Natural killer cell treated with Interleukin-12 subunit alpha and Interleukin-12 subunit beta and Interleukin-15 and Interleukin-18, amount 100 ng/mL, for 72 hours (primary cell): Measurements from ENCODE around the gene TRMU. TPM values are rescaled to one million over a fixed set of nuclear protein-coding genes. Genes with fewer than 3 reads are reported as not detected.

Experiments used
- ATAC-seq, 2 donors: fragments of 150-1000 bp; cut with Tn5 transposase in 1 of 2; sonication (Bioruptor Pico), chemical (Tn5 transposase) in 1 of 2; 2 replicates each; pipeline ENCODE4 v1.10.0; 2021
- DNase-seq: peaks from one replicate; pipeline ENCODE4 v3.0.0; 2022; ENCODE audit warnings: low spot score
- H3K27ac Mint-ChIP-seq, 2 donors: 1 replicate in 1 of 2; 2 replicates in 1 of 2; pipeline ENCODE4 v1.8.0; 2022; ENCODE audit warnings: mixed read lengths in 2 of 2, mild to moderate bottlenecking in 1 of 2, moderate library complexity in 1 of 2
- H3K27me3 Mint-ChIP-seq, 2 donors: 1 replicate in 1 of 2; 2 replicates in 1 of 2; pipeline ENCODE4 v1.8.0; 2022; ENCODE audit warnings: mixed read lengths in 2 of 2
- H3K36me3 Mint-ChIP-seq: one replicate; pipeline ENCODE4 v1.8.0; 2022; ENCODE audit warnings: mixed read lengths
- H3K4me1 Mint-ChIP-seq, 2 donors: 1 replicate in 1 of 2; 2 replicates in 1 of 2; pipeline ENCODE4 v1.8.0; 2022; ENCODE audit warnings: low read depth in 2 of 2, mixed read lengths in 2 of 2, mild to moderate bottlenecking in 1 of 2
- H3K4me3 Mint-ChIP-seq: one replicate; pipeline ENCODE4 v1.8.0; 2022; ENCODE audit warnings: mixed read lengths
- H3K9me3 Mint-ChIP-seq: 2 replicates; pipeline ENCODE4 v1.8.0; 2022; ENCODE audit warnings: mixed read lengths
- total RNA-seq, 2 donors: library from RNA; stranded (reverse); gene quantifications; one replicate each; pipeline ENCODE4 v1.2.3, GENCODE V29; 2022

Gene TRMU
- total RNA-seq, 2 donors from 2014 or later: 72.7 to 135 TPM

DNA sequence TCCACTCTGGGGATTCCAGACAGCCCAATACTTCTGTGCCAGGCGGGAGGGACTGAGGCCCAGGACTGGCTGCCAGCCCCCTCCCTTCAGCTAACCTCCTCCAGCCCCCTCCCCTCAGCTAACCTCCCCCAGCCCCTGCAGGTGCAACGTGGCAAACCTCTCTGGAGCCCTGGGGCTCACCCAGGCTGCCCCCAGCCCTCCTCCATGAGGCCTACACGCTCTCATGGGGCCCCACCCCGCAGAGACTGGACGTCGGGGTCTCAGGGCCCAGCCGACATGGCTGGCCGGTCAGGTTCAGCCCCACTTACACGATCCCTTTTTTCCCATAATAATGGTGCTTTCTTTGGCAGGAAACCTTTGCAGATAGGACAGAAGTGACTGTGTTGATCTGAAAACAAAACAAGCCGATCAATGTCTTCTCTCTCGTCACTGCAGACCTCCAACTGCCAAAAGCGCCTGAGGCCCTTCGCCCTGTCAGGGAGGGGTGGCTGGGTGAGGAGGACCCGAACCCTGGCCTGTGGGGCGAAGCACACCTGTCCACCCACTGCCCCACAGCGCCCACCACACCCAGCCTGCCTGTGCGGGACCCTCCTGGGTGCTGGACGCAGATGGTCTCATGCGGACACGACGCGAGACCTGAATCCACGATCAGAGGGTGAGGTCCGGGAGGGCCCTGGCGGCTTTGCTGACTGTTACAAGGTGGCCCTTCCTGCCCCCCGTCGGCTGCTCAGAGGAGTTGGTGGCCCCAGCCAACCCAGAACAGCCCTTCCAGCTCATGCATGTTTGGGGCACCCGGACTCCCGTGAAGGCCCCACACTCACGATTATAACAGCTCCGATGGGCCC is 33.6 kb downstream of the TRMU start:
- Mint-ChIP-seq H3K27ac (no peak overlapping the region), H3K27me3 (no peaks in the 10 kb centered on the region), H3K36me3 (no peaks in the 10 kb centered on the region), H3K4me1 (peaks cover 38 to 55% of the 10 kb centered on the region in 2 donors), H3K4me3 (no peak overlapping the region), H3K9me3 (no peaks in the 10 kb centered on the region)
- DNase-seq (no peak), ATAC-seq (no peak)

DNA sequence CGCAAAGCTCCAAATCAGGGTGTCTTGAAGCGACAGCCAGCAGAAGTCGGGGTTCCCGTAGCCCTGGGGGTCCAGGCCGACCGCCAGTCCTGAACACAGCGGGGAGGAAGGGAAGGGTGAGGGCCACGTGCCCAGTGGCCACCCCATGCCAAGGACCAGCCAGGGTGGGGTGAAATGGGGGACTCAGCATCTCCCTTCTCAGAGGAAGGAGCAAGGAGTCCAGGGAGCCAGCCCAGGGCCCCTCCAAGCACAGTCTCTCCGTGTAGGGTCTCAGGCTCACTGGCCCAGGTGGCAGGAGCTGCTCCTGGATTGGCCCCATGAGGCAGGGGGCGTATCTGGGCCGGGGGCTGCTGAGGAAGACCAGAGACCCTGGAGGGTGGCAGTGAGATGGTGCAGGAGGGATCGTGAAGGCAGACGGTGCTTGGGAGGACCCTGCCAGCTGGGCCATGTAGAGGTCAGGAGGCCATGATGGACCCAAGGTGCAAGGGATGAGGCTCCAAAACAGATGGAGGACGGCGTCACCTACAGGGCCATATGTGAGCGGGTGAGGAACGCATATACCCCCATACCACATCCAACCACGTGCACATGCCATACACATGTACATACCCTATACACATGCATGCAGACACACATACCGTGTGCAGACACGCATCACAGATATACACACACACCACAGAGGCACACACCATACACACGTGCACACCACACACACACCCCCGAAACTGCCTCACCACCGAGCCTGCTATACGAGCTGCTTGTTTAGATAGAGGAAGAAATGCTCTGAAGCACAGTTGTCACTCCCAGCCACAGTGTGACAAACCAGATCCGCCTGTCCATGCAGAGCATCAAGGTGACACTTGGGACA is 34.4 kb downstream of the TRMU start:
- Mint-ChIP-seq H3K9me3 (no peaks in the 10 kb centered on the region), H3K36me3 (no peaks in the 10 kb centered on the region), H3K27ac (peak overlapping the region; percentile 33 to 39), H3K4me1 (peaks cover 44 to 60% of the 10 kb centered on the region in 2 donors), H3K27me3 (no peaks in the 10 kb centered on the region), H3K4me3 (no peak overlapping the region)
- ATAC-seq (peak in 1 of 2 donors; percentile 7), DNase-seq (no peak)

GRCh38 chr22:46370584-46371291 is 35.2 kb downstream of the TRMU start:
- Mint-ChIP-seq H3K4me1 (peaks cover 44 to 62% of the 10 kb centered on the region in 2 donors), H3K27ac (peak overlapping the region; percentile 33 to 39), H3K9me3 (peaks cover under 1% of the 10 kb centered on the region), H3K27me3 (peaks cover 0 to under 1% of the 10 kb centered on the region in 2 donors), H3K4me3 (peak overlapping the region; percentile 38), H3K36me3 (peaks cover 6% of the 10 kb centered on the region)
- DNase-seq (no peak), ATAC-seq (peak; percentile 17 to 29)

DNA sequence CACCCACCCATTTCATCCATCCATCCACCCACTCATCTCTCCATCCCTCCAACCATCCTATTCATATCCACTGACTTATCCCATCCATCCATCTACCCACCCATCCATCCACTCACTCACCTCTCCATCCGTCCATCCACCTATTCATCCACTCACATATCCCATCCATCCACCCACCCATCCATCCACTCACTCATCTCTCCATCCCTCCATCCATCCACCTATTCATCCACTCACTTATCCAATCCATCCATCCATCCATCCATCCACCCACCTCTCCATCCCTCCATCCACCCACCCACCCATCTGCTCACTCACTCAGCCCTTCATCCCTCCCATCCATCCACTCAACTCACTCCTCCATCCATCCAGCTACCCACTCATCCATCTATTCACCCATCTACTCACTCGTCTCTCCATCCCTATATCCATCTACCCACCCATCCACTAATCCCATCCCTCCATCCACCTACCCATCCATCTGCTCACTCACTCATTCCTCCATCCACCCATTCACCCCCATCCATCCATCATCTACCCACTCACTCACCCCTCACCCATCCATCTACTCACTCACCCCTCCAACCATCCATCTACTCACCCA is 36.2 kb downstream of the TRMU start:
- Mint-ChIP-seq H3K36me3 (peaks cover 11% of the 10 kb centered on the region), H3K4me1 (peaks cover 44 to 65% of the 10 kb centered on the region in 2 donors), H3K4me3 (peak overlapping the region; percentile 51), H3K27ac (peak overlapping the region in 1 of 2 donors; percentile 33), H3K9me3 (peaks cover 4% of the 10 kb centered on the region), H3K27me3 (peaks cover 0 to 5% of the 10 kb centered on the region in 2 donors)
- ATAC-seq (no peak), DNase-seq (no peak)

DNA sequence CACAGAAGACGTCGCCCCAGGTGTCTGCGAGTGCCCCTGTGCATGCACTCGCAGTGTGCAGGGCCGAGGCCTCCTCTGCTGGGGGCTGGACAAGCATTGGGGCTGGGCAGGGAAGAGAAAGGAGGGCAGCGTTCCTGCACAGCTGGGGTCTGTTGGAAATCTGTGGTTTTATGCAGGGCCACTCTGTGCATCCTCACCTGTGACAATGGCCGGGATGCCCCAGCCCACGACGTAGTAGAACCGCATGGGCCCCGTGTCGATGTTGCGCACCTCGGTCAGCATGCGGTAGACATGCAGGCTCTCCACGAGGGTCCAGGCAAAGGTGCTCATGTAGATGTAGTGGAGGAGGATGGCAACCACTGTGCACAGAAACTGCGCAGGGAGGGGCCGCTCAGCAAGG is 37.2 kb downstream of the TRMU start:
- DNase-seq (no peak), ATAC-seq (no peak)
- peak overlapping the region in 1 of 2 donors; percentile 63 for H3K27ac Mint-ChIP-seq
- H3K36me3 Mint-ChIP-seq: peaks cover 11% of the 10 kb centered on the region
- peaks cover 0 to 7% of the 10 kb centered on the region in 2 donors for H3K27me3 Mint-ChIP-seq
- H3K9me3 Mint-ChIP-seq: peaks cover 4% of the 10 kb centered on the region
- H3K4me3 Mint-ChIP-seq: peak overlapping the region; percentile 38
- H3K4me1 Mint-ChIP-seq: peaks cover 44 to 70% of the 10 kb centered on the region in 2 donors

GRCh38 chr22:46373159-46373558 is 37.6 kb downstream of the TRMU start:
- Mint-ChIP-seq H3K27me3 (peaks cover 0 to 7% of the 10 kb centered on the region in 2 donors), H3K4me1 (peaks cover 44 to 68% of the 10 kb centered on the region in 2 donors), H3K9me3 (peaks cover 4% of the 10 kb centered on the region), H3K4me3 (peak overlapping the region; percentile 38), H3K36me3 (peaks cover 11% of the 10 kb centered on the region), H3K27ac (peak overlapping the region in 1 of 2 donors; percentile 63)
- ATAC-seq (peak; percentile 49 to 50), DNase-seq (no peak)

DNA sequence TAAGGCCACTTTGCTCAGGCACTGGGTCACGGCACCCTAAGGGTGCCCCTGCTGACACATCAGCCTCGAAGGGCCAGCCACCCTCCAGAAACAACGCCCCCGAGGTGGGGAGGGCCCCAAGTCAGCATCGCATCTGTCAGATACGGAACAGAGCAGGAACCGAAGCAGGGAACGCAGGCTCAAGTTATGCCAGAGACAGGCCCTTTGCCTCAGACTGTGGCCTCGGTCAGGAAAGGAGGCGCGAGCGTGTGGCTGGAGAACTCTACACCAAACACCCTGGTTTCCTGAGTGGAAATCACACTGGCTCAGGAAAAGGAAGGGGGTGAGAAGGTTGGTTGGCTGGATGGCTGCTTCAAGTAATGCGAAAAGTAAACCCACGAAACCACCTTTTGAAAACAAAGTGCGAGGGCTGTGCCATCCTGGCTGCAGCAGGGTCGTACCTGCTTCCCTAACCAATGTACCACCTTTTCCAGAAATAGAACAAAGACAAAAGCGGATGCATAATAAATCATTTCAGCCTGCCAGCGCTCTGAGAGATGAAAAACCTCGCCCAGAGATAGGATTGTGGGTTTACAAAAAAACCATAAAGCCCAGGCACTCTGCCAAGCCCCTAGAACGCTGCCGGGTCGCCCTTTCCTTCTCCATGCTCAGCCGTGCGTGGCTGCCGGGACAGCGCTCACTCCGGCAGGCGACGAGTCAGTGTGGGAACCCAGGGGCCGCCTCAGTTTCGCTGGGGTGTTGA is 38.6 kb downstream of the TRMU start:
- ATAC-seq (peak; percentile 34 to 43), DNase-seq (no peak)
- Mint-ChIP-seq H3K9me3 (peaks cover 4% of the 10 kb centered on the region), H3K27ac (peak overlapping the region; percentile 23 to 43), H3K4me1 (peaks cover 44 to 69% of the 10 kb centered on the region in 2 donors), H3K4me3 (peak overlapping the region; percentile 66), H3K27me3 (peaks cover 0 to 7% of the 10 kb centered on the region in 2 donors), H3K36me3 (peaks cover 11% of the 10 kb centered on the region)

- no peak for DNase-seq
- no peak for ATAC-seq
- Mint-ChIP-seq H3K4me3 (peak overlapping the region; percentile 66), H3K9me3 (peaks cover 4% of the 10 kb centered on the region), H3K27ac (peak overlapping the region; percentile 16 to 23), H3K4me1 (peaks cover 42 to 66% of the 10 kb centered on the region in 2 donors), H3K27me3 (peaks cover 0 to 7% of the 10 kb centered on the region in 2 donors), H3K36me3 (peaks cover 11% of the 10 kb centered on the region)
These were observed 39.4 kb downstream of the TRMU start for GRCh38 chr22:46374663-46375474.

GRCh38 chr22:46376111-46376510 is 40.6 kb downstream of the TRMU start:
- peak overlapping the region in 1 of 2 donors; percentile 16 for H3K27ac Mint-ChIP-seq

DNA sequence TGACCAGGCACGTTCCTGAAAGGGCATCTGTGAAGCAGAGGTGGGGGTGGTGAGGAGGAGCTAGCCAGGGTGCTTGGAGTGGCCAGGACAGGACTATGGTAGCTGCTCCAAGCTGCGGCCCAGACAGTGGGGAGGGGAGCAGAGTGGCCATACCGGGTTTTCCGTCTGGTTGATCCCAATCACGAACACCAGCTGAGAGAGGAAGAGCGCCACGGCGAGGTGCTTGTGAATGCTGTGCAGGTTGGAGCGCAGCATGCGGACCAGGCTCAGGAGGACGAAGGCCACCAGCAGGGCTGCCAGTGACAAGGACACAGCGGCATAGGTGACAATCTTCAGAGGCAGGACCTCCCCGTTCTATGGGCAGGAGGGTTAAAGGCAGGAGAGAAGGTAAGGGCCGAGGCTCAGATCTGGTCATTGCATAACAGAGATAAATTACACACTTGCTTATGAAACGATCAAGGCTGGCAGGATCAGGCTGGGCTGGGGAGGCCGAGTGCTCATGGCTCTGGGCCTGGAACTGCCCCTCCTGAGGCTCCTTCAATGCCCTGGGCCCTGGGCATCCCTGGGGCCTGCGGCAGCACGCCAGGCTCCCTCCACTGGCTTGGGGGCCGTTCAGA is 41.5 kb downstream of the TRMU start:
- no peak for DNase-seq
- Mint-ChIP-seq H3K4me3 (no peak overlapping the region), H3K27ac (no peak overlapping the region), H3K4me1 (peaks cover 24 to 54% of the 10 kb centered on the region in 2 donors), H3K9me3 (peaks cover 4% of the 10 kb centered on the region), H3K36me3 (peaks cover 11% of the 10 kb centered on the region), H3K27me3 (peaks cover 0 to 9% of the 10 kb centered on the region in 2 donors)
- no peak for ATAC-seq

More at GRCh38 chr22:46376111-46376510, 40.6 kb downstream of the TRMU start:
- peaks cover 4% of the 10 kb centered on the region for H3K9me3 Mint-ChIP-seq
- H3K27me3 Mint-ChIP-seq: peaks cover 0 to 9% of the 10 kb centered on the region in 2 donors
- peaks cover 11% of the 10 kb centered on the region for H3K36me3 Mint-ChIP-seq
- H3K4me3 Mint-ChIP-seq: peak overlapping the region; percentile 11
- ATAC-seq (no peak), DNase-seq (no peak)
- H3K4me1 Mint-ChIP-seq: peaks cover 34 to 62% of the 10 kb centered on the region in 2 donors

GRCh38 chr22:46377525-46378425 is 42.3 kb downstream of the TRMU start:
- no peak for DNase-seq
- Mint-ChIP-seq H3K4me3 (no peak overlapping the region), H3K4me1 (peaks cover 19 to 46% of the 10 kb centered on the region in 2 donors), H3K27ac (no peak overlapping the region), H3K9me3 (peaks cover 4% of the 10 kb centered on the region), H3K27me3 (peaks cover 0 to 9% of the 10 kb centered on the region in 2 donors), H3K36me3 (peaks cover 11% of the 10 kb centered on the region)
- ATAC-seq: no peak
